ENCODE measurements around the gene PHLDA3.
"Not testable (repeated sequence)": the region's sequence is repeated elsewhere in the genome, so short reads cannot be mapped to it uniquely, and the experiment has no call there.

The PHLDA3 gene

DNA sequence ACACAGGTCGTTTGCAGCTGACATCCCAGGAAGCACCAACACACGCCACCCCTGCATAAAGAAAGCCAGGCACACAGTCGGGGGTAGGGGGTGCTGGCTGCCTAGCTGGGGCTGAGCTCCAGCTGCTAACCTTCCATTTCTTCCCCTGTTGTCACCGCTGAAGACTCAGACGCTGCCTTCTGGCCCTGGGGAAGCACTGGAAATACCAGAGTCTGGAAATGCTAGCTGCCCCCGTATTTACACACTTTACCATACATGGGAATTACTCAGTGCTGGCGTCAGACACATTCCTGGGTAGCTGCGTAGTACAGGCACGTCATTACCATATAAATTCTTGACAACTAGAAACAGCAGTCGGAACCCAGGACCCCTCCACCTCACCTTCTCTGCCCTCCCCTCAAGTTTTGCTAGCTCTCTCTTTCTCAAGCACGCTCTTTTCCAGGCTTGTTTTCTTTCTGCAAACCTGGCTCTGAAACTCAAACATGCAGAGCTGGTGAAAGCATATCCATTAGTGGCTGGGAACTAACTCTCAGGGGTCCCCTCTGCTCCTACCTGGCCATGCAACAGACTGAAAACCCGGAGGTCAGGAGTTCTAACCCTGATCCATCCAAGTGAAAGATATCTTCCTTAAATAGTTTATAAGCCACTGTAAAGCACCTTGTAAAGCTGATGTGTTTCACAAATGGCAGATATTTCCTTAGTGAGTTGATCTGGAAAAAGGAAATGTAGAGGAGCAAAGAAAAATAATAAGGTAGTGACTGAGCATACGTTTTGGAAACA, 34.6 kb upstream of the PHLDA3 start:
- no peak for DNase-seq

GRCh38 chr1:201502511-201502857, 33.5 kb upstream of the PHLDA3 start:
- DNase-seq = no peak

DNA sequence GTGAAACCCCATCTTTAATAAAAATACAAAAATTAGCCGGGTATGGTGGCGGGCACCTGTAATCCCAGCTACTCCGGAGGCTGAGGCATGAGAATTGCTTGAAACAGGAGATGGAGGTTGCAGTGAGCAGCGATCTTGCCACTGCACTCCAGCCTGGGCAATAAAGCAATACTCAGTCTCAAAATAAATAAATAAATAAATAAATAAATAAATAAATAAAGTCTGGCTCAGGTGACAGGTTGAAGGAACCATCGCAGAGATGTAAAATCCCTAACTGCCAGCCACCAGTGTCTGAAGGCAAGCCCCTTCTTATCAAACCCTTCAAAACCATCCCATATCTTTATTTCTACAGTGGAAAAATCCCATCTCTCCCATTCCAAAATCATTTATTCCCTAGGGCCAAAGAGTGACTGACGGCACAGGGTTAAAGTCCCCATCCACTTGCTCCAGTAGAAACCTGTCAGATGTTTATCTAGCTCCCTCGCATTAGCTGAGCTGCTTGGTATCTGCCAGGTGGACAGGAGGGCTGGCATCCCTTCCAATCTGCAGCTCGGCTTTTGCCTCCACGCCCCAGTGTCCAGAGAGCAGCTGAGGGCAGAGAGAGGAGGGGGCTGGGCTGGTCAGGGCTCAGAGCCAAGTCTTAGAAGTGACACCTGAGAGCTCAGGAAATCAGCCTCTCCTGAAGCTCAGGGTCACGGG, 33.0 kb upstream of the PHLDA3 start:
- no peak for DNase-seq

GRCh38 chr1:201501144-201501543, 32.2 kb upstream of the PHLDA3 start:
- DNase-seq = no peak

DNA sequence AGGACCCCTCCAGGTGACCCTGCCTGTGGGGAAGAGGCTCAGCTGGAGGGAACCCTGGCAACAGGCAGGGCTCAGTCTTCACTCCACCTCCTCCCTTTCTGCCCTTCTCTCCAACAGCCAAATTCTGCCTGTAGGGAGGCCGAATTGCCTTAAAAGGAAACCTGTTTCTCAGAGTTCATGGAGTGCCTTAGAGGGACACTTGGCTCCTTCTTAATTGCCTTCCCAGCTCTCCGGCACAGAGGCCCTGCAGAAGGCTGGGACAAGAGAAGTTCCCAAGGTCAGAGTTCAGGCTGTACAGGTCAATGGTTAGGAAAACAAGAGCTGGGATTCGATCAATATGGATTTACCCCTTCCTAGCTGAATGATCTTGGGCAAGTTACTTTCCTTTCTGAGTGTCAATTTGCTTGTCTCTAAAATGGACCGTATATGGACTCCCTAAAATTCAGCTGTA, 31.7 kb upstream of the PHLDA3 start:
- DNase-seq = no peak

- DNase-seq = no peak
Measured at GRCh38 chr1:201499795-201500669, 31.0 kb upstream of the PHLDA3 start.

DNA sequence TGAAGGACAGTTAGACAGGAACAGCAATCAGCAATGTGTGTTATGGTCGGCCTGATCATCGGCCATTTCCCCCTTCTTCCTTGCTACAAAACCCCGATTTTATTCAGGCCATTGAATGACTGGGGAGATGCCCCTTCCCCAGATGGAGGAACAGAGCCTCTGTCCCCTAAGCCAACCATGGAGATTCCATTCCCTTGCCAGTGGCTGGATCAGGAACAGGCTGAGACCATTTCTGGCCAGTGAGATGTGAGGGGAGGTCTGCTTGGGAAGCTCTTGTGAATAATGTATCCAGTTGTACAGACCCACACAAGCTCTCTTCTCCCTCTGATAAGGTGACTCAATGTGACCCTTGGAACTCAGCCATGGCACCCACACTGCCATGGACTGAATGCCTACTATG, 30.2 kb upstream of the PHLDA3 start:
- DNase-seq = no peak

GRCh38 chr1:201498621-201499020, 29.6 kb upstream of the PHLDA3 start:
- DNase-seq = no peak

DNA sequence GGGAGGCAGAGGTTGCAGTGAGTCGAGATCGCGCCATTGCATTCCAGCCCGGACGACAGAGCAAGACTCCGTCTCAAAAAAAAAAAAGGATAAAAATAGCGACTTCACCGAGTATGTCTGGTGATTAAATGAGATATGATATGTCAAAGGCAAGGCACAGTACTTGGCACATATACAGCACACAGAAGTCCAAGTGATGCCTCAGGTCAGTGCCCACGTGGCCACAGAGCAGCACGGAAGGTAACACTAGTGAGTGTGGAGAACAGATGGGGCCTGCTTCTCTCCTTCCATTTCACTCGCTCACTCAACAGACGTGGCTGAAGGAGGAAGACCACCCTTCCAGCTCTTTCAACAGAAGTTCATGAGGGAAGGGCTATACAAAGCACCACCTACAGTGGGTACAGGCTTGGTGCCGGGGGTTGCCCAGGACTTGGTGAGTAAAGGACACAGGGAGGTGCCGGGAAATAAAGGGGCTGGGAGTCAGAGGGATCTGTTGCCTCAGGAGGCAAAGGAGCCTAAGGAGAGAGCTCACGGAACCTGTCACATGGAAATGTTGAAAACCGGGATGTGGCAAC, 29.0 kb upstream of the PHLDA3 start:
- DNase-seq = no peak

GRCh38 chr1:201496296-201496690, 27.3 kb upstream of the PHLDA3 start:
- DNase-seq = no peak

GRCh38 chr1:201495551-201496295, 26.7 kb upstream of the PHLDA3 start:
- DNase-seq = no peak

DNA sequence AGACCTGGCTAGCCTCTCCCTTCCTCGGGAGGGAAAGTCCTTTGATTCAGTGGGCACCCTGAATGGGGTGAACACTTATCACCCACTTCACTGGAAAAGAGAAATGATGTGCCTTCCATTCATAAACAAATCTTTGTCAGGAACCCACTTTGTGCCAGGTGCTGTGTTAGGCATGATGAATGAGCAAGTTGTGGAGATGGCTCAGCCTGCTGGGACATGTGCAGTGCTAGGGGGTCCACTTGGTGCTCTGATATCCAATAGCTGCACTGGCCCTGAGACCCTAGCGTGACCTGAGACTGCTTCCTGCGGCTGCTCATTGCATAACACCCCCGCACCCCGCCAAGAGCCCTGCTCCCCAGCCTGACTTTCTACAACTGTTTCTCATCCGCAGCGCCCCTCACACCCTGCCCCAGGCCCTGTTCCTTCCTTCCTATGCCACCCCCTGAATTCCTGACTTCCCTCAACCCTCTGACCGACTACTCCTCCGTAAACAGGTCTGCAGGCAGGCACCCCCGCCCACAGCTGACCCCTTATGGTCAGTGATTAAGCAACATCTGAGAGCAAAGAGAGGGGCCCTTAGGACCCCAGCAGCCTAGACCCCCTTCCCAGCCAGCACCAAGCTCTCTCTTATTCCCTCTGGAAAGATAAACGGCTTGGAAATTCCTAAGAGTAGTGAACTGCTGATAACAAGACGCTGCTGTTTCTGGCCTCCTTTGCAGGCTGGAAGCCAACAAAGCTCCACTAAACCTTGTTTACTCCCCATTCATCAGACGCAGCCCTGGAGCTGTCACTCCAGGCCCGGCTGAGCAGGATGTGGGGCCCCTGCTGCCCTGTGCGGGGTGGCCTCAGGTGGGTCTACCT, 25.0 kb upstream of the PHLDA3 start:
- DNase-seq = peak in 1 of 4 experiments; percentile 27

DNA sequence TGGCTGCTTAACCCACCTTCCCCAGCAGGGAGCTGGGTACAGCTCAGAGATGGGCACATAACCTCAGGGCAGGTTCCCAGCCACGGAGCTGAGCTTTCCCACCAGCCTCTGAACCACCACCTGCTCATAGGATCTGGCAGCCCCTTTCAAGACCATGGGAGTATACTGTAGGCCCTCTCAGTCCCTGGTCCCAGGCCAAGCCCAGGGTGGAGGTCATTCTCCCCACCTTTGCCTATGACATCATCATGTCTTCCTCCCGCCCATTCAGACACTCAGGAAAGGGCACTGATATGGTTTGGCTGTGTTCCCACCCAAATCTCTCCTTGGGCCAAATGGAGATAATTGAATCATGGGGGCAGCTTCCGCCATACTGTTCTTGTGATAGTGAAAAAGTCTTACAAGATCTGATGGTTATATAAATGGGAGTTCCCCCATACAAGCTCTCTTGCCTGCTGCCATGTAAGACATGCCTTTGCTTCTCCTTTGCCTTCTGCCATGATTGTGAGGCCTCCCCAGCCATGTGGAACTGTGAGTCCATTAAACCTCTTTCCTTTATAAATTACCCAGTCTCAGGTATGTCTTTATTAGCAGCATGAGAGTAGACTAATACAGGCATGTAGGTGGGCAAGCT, 24.2 kb upstream of the PHLDA3 start:
- DNase-seq = not testable (repeated sequence)

GRCh38 chr1:201491896-201492511, 23.0 kb upstream of the PHLDA3 start:
- DNase-seq = no peak

DNA sequence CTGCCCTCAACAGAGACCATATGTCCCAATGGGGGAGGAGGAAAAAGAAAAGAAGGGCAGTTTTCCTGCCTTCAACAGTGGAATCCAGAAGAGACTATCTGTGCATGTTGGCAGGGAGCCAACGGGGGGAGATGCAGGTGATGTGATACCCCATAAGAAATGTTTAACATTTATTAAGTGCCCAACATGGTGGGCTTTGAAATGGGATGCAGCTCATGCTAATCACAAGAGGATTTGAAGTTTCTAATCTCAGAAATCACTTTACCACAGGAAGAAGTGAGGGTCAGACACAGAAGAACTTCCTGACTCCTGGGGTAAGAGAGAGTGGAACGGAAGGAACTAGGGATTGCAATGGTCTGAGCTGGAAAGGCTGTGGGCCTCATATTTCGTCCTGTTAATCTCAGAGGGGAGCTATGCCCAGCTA, 21.7 kb upstream of the PHLDA3 start:
- DNase-seq = no peak

GRCh38 chr1:201489643-201490261, 20.8 kb upstream of the PHLDA3 start:
- DNase-seq = peak; percentile 41 to 71 (median 60)

DNA sequence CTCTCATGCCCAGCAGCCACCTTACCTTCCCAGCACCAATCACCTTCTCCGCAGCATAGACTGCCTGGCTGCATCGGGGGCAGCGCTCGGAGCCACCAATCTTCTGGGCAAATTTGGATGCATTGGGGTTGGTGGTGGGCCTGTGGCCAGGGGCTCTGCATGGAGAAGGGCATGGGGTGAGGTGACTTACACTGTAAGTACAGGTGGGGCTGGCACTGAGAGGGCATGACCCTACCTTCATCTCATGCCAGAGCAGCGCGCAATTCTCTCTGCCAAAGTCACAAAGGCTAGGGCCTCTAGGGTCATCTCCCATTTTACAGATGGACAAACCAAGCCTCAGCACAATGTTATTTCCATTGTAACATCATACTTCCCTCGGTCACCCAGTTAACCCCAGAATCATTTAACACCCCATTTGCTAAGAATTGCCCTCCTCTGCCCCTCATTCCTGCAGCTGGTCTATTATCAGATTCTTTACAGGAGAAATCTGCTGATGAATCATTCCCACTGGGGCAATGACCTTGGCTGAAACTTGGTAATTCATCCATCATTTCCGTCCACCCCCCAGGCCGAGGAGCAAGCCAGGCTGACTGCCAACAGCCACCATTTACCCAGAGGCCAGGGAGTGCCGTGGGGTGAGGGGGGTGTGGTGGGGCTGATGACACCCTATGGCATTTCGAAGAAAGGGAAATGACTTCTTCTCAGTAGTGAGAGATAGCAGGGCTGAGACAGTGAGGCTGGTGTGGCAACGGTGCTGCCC, 20.0 kb upstream of the PHLDA3 start:
- peak; percentile 79 to 85 (median 82) for DNase-seq

DNA sequence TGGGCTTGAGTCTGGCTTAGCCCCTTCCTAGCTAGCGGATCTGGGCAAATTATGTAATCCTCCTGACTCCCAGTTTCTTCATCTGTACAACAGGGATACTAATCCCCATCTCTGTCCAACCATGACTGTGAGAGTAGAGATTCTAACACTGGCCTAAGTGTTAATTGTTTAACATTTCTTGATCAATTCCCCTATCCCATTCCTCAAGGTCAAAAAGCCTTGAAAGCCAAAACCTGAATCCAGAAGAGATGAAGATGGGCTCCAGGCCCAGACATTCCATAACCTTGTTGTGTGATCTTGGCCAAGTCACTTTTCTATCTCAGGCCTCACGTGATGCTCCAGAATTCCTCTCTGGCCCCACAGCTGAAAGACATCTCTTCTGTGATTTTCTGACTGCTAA, 18.8 kb upstream of the PHLDA3 start:
- DNase-seq = no peak

- no peak for DNase-seq
Measured at GRCh38 chr1:201486187-201486586, 17.2 kb upstream of the PHLDA3 start.
